ENCODE data around the gene ZDHHC12. TPM values are rescaled to one million over a fixed set of nuclear protein-coding genes. Genes with fewer than 3 reads are reported as not detected.

The ZDHHC12 gene
- total and polyA plus RNA-seq, 10 of the 15 experiments (the other 5 are each of a cell fraction or from before 2014, with no cell fraction given): 0.95 to 146 (median 49.9) TPM

- TF ChIP-seq CUX1 (IDR thresholded peaks at IDR 0.05; ENCODE audit: insufficient replicate concordance, low read depth, low read length): no peak
- no peak for TF ChIP-seq HDGF (IDR thresholded peaks at IDR 0.05)
- TF ChIP-seq HCFC1 (IDR thresholded peaks at IDR 0.05; ENCODE audit: low read length): no peak
- TF ChIP-seq CHD2 (IDR thresholded peaks at IDR 0.05; ENCODE audit: borderline replicate concordance, low read depth, low read length): no peak
- TF ChIP-seq NRF1 (conservative IDR thresholded peaks at IDR 0.05; ENCODE audit: low read depth, low read length): no peak
- no peak for TF ChIP-seq IKZF2 (IDR thresholded peaks at IDR 0.05)
- no peak for TF ChIP-seq BACH1 (IDR thresholded peaks at IDR 0.05; ENCODE audit: borderline replicate concordance)
- no peak for TF ChIP-seq ZNF687 (IDR thresholded peaks at IDR 0.05)
- no peak for TF ChIP-seq MTA3 (IDR thresholded peaks at IDR 0.05; ENCODE audit: borderline replicate concordance, low read length)
- TF ChIP-seq ZBTB11 (CRISPR knock-in tag; IDR thresholded peaks at IDR 0.05): no peak
- TF ChIP-seq, protein P1, sequence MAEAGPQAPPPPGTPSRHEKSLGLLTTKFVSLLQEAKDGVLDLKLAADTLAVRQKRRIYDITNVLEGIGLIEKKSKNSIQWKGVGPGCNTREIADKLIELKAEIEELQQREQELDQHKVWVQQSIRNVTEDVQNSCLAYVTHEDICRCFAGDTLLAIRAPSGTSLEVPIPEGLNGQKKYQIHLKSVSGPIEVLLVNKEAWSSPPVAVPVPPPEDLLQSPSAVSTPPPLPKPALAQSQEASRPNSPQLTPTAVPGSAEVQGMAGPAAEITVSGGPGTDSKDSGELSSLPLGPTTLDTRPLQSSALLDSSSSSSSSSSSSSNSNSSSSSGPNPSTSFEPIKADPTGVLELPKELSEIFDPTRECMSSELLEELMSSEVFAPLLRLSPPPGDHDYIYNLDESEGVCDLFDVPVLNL (IDR thresholded peaks at IDR 0.05; ENCODE audit: low read depth, low read length): no peak
- no peak for TF ChIP-seq NR2F1 (conservative IDR thresholded peaks at IDR 0.05)
- TF ChIP-seq ZZZ3 (IDR thresholded peaks at IDR 0.05; ENCODE audit: control insufficient read depth, insufficient read length, low read depth): no peak
Observed at GRCh38 chr9:128704356-128704670, 19.6 kb downstream of the ZDHHC12 start (continued).
